Stimulated activated CD4-positive, alpha-beta T cell treated with anti-CD3 and anti-CD28 coated beads, Interleukin-12 subunit alpha, Interleukin-12 subunit beta, amount 100 ng/mL, for 4 hours (primary cell): ENCODE results near the gene DNAH9.
A peak's percentile ranks its signal among the peaks of the same experiment; 100 is the strongest.

Source experiments
- DNase-seq: peaks from one replicate; pipeline ENCODE4 v3.0.0-alpha.2; 2020

DNAH9 gene

DNA sequence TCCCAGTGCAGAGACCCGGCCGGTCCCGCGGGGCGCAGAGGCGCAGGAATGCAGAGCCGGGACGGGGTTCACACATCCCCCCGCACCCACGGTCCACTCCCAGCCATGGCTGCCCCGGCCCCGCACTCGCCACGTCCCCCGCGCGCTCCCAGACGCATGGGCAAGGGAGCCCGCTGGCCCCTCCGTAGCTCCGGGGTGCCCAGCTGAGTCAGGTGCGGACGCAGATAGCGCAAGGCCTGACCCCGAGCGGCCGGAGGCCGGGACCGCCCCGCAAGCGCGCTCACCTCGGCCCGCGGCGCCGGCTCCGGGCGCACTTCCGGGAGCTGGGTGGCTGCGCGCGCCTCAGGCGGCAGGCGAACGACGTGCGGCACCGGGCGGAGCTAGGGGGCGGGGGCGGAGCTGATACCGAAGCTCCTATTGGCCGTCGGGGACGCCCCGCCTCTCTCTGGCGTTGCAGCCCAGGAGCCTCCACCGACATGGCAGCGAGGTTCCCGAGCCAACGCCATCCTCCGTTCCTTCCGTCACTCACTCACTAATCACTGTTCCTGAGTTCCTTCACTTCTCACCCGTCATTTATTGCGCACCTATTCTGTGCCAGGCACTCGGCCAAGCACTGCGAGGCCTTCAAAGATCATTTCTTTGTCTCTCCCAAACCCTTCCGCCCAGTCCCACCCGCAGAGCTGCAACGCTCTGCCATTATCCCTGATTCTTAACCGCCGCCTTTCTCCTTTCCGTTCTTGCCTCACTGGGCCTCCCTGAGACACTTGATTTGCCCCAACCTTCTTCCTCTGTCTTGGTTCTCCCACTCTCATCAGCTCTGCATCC is 399.1 kb downstream of the DNAH9 start, which contains the start of gene ZNF18:
ZNF18 (minus strand) TSS at position 329 of the 825 bp plus-strand sequence. CDS start 4,646 bp downstream, outside the sequence.
- peak; percentile 97 for DNase-seq

DNA sequence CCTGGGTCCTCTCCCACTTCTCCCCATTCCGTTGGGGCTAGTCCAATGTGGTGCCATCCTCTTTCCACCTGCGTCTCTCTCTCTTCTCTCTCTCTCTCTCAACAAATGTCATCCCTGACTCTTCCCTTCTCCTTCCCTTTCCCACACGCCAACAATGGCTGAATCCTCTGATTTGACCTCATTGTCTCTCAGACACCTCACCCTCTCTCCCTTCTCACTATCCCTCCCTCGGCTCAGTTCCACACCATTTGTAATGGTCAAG is 399.6 kb downstream of the DNAH9 start:
- DNase-seq: no peak

DNA sequence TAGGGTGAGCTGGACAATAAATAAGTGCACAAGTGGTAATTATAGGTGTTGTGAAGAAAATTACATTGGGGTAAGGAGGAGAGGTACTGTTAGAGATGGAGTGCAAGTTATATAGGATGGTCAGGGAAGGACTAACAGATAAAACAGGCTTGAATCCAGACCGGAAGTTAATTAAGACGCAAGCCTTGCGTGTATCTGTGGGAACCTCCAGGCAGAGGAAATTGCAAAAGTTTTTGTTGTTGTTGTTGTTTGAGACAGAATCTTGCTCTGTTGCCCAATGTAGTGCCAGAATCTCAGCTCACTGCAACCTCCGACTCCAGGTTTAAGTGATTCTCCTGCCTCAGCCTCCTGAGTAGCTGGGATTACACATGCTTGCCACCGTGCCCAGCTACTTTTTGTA is 401.4 kb downstream of the DNAH9 start:
- no peak for DNase-seq

DNA sequence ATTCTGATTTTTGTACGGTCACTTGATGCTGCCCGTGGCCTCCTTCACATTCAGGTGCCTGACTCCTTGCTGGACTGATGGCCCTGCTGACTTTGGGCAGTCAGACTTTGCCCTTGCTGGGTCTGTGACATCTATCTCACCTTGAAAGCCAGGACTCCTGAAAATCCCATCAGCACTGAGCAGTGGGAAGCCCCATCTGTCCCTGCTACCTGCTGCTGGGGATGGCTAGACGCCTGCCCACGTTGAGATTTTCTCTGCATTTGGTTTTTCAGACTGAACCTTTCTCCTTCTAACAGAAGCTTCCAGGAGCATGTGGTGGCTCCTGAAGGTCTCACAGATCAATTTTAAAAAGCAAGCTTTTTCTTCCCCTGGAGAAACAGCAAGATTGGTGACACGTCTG is 409.2 kb downstream of the DNAH9 start:
- no peak for DNase-seq
